NCI-H1694 treated with DMSO at 0.1 percent for 48 hours (cell line): ENCODE results near the gene DACT3.

Source experiments
- DNase-seq: peaks from one replicate; lab custom pipeline; 2025; lab: John Stamatoyannopoulos, UW

The DACT3 gene

DNA sequence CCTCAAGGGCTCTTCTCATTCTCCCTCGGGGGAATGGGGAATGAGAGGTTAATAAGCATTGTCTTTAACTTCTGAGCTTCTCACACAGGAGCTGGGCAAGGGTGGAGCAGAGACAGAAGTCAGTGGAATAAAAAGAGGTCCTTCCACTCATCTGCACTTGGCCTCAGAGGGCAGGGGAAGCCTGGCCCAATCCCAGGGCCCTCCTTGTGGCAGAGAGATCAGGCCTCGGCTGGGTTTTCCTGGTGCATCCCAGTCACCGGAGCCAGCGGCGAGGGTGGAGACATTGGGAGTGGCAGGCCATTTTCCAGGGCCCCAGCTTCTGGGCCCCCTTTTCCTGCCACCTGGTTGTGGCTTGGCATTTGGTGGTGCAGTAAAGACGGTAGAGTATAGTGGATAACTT lies 49.2 kb downstream of the DACT3 start:
- no peak for DNase-seq

GRCh38 chr19:46610851-46611770 lies 49.9 kb downstream of the DACT3 start:
- DNase-seq, result no peak

GRCh38 chr19:46610413-46610775 lies 50.6 kb downstream of the DACT3 start:
- DNase-seq, result no peak

DNA sequence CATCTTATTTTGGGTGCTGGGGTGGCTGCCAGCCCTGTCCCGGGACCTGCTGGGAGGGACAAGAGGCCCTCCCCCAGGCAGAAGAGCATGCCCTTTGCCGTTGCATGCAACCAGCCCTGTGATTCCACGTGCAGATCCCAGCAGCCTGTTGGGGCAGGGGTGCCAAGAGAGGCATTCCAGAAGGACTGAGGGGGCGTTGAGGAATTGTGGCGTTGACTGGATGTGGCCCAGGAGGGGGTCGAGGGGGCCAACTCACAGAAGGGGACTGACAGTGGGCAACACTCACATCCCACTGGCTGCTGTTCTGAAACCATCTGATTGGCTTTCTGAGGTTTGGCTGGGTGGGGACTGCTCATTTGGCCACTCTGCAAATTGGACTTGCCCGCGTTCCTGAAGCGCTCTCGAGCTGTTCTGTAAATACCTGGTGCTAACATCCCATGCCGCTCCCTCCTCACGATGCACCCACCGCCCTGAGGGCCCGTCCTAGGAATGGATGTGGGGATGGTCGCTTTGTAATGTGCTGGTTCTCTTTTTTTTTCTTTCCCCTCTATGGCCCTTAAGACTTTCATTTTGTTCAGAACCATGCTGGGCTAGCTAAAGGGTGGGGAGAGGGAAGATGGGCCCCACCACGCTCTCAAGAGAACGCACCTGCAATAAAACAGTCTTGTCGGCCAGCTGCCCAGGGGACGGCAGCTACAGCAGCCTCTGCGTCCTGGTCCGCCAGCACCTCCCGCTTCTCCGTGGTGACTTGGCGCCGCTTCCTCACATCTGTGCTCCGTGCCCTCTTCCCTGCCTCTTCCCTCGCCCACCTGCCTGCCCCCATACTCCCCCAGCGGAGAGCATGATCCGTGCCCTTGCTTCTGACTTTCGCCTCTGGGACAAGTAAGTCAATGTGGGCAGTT lies 51.2 kb downstream of the DACT3 start:
- no peak for DNase-seq

GRCh38 chr19:46608581-46609345 lies 52.2 kb downstream of the DACT3 start:
- DNase-seq, result no peak

GRCh38 chr19:46608178-46608577 lies 52.8 kb downstream of the DACT3 start:
- no peak for DNase-seq

DNA sequence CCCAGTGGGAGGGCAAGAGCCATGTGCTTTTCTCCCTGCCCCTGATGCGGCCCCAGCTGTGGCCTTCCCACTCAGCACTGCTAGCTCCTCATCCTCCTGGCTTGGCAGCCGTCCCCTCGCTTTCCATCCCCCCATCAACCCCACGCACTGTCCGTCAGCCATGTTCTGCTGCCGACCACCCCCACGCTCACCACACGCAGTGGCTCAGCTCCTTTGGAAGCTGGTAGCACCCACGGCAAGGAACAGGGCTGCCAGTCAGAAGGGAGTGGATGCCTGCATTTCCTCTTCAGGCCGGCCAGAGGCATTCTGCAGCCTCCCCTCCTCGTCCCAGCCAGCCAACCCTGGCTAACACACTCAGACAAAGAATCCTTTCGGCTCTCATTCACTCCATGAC lies 53.5 kb downstream of the DACT3 start:
- peak; percentile 99 for DNase-seq

- no peak for DNase-seq
Measured at GRCh38 chr19:46606681-46607447, 54.1 kb downstream of the DACT3 start.

GRCh38 chr19:46606019-46606418 lies 55.0 kb downstream of the DACT3 start:
- DNase-seq, result no peak

DNA sequence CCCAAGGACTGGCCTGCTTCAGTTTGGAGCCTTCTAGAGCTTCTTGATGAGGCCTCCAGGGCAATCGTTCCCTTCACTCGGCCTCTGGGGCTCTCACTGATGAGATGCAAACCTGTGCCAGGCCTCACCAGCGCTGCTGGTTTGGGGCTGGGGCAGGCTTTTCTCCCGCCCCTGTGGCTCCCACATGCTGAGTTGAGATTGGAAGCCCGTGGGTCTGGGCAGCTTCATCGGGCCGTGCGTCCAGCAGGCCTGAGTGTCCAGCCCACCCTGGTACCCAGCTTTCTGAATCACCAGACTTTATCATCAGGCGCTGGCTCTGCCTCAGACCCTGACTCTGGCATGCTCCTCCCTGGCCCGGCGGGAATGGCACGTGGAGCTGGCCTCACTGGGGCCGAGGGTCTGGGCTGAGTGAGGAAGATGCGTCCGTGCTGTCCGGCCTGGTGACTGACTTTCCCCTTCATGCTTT lies 55.6 kb downstream of the DACT3 start:
- no peak for DNase-seq

- no peak for DNase-seq
Measured at GRCh38 chr19:46604781-46605355, 56.1 kb downstream of the DACT3 start.

GRCh38 chr19:46603752-46604231 lies 57.2 kb downstream of the DACT3 start:
- no peak for DNase-seq

GRCh38 chr19:46603195-46603637 lies 57.8 kb downstream of the DACT3 start:
- DNase-seq, result no peak

DNA sequence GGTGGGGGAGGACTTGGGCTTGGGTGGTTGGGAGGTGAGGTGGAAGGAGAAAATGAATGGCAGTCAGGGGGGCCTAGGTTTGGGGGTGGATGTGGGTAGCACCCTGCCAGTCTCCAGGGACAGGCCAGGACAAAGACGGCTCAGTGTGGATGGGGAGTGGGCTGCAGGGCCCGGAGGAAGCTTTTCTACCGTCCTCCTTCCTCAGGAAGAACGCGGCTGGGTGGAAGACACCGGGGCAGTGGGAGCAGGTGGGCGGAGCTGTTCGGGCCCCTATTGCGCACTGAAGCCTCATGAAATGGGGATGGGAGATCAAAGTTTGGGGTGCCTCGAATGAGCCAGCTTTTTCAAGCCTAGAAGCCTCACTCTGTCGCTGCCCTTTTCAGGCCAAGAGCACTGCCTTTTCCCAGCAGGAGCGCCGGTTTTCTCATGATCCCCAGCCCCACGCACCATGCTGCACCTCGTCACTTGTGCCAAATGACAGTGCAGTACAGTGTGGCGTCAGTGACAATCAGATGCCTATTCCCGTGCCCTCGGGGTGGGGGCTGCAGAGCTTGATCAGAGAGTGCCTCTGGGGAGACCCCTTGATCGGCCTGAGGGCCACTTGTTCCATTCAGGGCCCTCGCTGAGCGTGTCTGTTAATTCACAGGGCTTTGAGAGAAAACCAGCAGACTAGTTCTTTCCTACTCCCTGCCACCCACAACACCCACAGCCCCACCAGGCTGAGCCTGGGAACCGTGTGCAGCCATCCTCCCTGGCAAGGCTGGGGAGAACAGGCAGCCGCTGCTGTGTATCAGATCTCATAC lies 58.4 kb downstream of the DACT3 start:
- no peak for DNase-seq

DNA sequence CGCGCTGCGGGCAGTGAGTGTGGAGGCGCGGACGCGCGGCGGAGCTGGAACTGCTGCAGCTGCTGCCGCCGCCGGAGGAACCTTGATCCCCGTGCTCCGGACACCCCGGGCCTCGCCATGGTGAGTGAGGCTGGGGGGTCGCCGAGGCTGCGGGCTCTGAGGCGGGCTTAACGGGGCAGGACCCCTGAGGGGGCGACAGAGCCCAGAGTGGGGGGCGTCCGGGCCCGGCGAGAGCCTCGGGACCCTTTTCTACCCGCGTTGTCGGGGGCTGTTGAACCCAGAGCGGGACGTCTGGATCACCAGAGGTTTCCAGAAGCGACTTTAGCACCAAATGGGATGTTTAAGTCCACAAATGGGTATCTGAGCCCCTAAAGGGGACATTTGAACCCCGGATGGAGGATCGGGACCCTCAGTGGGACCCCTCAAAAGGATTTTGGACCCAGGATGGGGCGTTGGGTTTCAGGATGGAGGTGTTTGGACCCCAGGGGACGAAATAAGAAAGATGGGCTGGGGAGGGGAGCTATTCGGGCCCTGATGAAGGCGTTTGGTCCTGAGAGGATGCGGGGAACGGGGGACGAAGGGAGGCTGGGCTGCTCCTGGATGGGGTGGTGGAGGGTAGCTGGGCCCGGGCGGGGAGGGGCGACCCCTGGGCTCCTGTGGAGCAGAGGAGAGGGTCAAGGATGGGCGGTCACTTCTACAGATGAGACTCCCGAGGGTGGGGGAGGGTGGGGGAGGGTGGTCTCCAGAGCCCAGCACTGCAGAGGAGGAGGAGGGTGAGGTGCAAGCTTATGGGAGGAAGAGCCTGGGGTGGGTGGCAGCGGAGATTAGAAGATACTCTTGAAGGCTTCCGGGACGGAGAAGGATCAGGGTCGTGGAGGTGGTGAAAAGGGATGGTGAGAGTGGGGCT lies 59.4 kb downstream of the DACT3 start, which contains the start of gene CALM3:
TSS of gene CALM3 (plus strand) at position 13 of the 907 bp plus-strand sequence. CDS start at position 118, 105 bp downstream.
- no peak for DNase-seq

DNA sequence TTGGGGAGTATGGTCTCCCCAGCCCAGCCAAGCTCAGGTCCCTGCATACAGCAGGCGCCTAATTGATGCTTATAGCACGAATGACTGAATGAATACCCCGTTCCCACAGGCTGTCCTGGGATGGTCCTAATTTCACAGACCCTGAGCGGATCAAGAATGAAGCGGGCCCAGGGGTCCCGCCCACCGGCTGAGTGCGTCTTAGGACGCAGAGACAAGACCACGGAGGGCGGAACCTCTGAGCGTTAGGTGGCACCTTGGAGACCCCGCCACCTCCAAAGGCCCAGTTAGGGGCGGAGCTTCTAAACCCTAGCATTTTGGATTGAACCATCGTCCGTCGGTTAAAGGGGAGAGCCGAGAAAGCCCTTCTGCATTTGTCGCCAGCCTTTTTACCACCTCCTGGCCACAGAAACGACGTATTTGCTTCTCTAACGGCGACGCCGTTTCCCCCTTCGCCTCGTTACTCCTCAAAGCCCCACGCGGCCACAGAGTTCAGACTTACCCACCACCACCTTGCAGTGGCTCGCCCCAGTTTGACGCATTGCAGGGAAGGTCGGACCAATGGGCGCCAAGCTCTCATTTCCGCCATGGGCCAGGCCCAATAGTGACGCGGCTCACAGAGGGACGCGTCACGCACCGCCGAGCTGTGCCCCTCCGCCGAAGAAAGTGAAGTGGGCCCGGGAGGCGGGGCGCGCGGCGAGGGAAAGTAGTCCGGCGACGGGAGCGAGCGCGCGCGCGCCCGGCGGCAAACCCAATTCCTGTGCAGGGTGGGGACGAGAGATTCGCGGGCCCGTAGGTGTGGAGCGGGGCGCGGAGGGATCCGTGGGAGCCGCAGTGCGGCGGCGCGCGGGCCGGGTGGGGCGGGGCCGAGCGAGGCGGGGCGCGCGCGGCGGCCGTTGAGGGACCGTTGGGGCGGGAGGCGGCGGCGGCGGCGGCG lies 60.3 kb downstream of the DACT3 start:
- DNase-seq, result peak; percentile 96

- no peak for DNase-seq
Measured at GRCh38 chr19:46599716-46600373, 61.1 kb downstream of the DACT3 start.
